Hippocampal formation (tissue), 2 donors: ENCODE measurements around the gene TUBB.
A peak's percentile ranks its signal among the peaks of the same experiment; 100 is the strongest.

Experiments
- DNase-seq, 2 donors: peaks; one replicate each; lab custom pipeline; 2025; lab: John Stamatoyannopoulos, UW

TUBB gene

GRCh38 chr6:30719791-30720737 is at the start of gene TUBB:
TUBB (plus strand) TSS chr6:30720352; CDS start chr6:30720507, 155 bp downstream.
- peak; percentile 94 to 99 for DNase-seq

DNA sequence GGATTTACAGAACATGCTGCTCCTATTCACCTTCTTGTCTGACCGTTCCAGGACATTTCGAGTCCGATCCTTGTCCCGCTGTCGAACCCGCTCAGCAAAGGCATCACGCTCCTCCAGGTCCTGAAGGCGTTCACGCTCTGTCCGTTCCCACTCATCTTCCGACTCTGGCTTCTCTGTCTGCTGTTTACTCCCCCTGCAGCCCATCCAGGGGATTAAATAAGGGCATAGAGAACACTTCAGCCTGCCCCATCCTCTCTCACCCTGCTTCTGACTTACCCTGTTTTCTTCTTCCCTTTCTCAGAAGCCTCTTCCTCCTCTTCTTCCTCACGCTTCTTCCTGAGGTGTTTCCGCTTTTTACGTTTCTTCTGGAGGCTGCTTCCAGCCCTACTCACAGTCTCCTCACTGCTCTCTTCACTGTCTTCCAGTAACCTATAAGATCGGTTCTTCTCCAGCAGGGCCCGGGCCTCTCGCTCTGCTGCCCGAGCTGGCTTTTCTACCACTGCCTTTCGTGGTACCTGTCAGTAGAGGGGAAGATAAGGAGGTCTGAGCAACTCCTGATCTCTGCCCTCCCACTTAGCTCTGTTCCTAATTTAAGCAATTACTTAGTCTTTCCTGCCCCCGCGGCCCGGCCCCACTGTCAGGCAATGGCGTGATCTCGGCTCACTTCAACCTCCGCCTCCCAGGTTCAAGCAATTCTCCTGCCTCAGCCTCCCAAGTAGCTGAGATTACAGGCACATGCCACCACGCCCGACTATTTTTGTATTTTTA is 49.2 kb upstream of the TUBB start:
- DNase-seq = no peak

GRCh38 chr6:30672445-30673253 is 47.5 kb upstream of the TUBB start, which contains the start of gene DHX16:
DHX16 (minus strand) TSS chr6:30673006; CDS start chr6:30672841, 165 bp downstream.
- DNase-seq = peak; percentile 88

DNA sequence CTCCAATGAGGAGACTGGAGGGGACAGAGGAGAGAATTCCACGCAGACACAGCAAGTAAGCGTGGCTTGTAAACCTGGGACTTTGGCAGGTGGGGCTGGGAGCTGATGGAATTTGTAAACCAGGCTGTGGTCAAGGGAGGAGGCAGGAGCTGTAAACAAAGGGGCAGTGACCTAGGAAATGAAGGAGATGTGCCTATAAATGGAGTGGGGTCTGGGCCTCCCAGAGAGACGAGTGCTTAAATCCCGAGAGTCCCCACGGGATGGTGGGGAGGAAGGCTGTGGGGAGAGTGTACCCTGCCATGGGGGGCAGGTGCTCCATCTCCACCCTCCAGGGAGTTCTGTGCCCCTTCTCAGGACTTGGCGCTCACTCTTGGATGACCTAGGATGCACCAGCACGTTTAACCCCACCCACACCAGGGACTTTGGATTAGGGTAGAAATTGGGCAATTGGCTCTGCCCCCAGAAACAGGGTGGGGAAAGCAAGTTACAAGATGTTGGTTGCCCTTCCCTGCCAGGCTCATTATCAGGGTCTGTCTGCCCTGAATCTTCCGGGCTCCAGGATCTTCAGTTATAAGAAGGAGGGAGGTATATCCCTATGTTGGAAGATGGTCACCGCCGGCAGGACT is 43.4 kb upstream of the TUBB start:
- DNase-seq = no peak

DNA sequence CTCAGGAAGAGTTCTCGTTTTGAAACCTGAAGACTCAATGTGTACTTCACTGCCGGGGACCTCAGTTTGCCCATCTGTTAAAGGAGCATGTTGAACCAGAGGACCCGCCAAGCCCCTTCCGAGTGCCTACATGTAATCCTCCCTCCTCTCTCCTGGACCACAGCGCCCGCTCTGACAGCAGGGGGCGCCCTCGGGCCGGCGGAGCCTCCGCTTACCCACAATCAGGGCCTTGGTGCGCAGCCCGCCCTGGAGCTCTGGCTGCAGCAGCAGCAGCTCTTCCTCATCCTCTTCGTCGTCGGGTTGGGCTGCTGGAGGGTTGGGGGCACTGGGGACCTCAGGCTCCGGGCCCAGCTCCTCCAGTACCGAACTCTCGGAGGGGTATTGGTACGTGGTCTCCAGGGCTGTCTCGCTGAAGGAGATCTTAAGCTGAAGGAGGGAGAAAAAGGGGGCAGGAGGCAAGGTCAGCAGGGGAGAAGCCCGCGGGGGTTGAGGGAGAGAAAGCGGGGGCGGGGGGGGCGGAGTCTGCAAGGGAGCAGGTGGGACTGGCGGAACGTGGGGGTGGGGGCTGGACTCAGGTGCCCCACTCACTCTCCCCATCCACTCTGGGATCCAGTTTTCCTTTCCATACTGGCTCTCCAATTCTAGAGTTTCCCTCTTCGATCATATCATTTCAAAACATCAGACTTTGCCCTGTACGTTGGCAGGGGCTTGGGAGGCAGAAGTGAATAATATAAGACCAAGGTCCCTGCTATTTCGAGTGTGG is 41.0 kb upstream of the TUBB start:
- DNase-seq = peak; percentile 61 to 75

DNA sequence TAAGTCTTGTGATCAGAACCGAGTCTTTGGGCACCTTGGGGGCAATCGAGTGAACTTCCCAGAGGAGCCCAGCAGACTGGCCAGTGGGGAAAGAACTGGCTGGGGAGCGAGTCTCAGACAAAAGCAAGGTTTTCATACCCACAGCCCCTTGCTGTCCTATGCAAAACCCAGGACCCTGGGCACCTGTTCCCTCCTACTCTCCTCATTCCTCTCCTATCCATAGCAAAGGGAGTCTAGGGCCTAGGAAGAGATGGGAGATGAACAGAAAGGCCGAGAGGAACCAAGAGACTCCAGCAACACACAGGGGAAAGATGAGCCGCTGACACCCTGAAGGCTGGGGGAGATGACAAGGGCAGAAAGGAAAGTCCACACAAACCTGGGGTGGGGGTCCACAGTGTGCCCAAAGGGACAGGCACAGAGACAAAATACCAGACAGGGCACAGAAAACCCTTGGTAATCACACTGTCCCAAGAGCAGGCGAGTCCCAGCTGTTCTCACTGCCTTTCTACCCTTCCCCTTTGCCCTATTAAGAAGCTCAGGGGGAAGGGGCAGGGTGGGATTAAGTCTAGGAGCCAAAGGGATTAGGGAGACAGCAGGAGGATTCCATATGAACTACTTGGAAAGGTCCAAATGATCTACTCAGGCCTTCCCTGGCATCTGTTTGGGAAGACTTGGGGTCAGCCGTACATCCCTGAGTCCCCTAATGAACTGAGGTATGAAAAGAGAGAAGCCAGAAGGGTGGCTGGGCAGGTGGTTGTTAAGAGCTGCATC is 40.2 kb upstream of the TUBB start:
- no peak for DNase-seq

GRCh38 chr6:30681766-30682142 is 38.4 kb upstream of the TUBB start:
- no peak for DNase-seq

GRCh38 chr6:30682143-30683117 is 37.7 kb upstream of the TUBB start:
- DNase-seq = peak in 1 of 2 donors; percentile 57

DNA sequence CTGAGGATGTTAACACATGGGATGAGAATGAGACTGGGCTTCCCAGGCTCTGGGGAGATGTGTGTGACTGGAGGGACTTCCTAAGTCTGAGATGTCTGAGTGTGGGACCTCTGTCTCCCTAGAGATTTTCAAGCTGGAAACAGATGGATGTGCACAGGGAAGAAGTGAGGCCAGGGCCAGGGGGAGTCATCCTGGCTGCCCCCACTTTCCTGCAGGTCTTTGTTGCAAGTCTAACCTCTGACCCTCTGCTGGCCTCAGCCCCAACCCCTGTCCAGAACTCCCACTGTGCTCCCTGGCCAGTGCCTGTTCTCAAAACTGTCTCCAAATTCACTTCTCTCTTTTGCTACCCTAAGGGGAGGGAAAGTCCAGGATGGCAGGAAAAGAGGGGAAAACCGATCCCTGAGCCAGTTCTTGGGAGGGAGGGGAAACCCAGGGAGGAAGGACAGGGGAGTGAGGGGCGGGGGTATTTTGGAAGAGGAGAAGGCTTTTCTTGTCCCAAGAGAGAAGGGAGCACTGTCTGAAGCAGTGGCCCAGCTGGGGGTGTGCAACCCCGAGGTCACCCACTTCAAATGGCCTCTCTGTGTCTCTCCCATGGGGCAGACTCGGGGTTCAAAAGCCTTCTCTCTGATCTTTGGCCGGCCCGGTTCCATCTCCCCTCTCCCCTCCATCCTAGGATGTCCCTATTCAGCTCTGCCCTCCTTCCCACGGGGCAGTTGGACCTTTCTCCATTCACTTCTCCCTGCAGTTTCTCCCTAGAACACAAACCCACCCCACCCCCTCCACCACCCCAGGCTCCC is 36.8 kb upstream of the TUBB start:
- DNase-seq = no peak

GRCh38 chr6:30683980-30684338 is 36.2 kb upstream of the TUBB start:
- no peak for DNase-seq

GRCh38 chr6:30684386-30685156 is 35.6 kb upstream of the TUBB start:
- no peak for DNase-seq

GRCh38 chr6:30685157-30686008 is 34.8 kb upstream of the TUBB start:
- DNase-seq = no peak

GRCh38 chr6:30686009-30686907 is 33.9 kb upstream of the TUBB start, which contains the start of gene PPP1R18:
PPP1R18 (minus strand) TSS chr6:30686645; CDS start chr6:30686018, 627 bp downstream.
- DNase-seq = peak in 1 of 2 donors; percentile 47

GRCh38 chr6:30686908-30687658 is 33.1 kb upstream of the TUBB start:
- DNase-seq = peak; percentile 46 to 61
